ENCODE results near the gene TRIM71. TPM values are rescaled to one million over a fixed set of nuclear protein-coding genes. Genes with fewer than 3 reads are reported as not detected.

The TRIM71 gene
- total and polyA plus RNA-seq, 2 donors: 0.09 TPM

DNA sequence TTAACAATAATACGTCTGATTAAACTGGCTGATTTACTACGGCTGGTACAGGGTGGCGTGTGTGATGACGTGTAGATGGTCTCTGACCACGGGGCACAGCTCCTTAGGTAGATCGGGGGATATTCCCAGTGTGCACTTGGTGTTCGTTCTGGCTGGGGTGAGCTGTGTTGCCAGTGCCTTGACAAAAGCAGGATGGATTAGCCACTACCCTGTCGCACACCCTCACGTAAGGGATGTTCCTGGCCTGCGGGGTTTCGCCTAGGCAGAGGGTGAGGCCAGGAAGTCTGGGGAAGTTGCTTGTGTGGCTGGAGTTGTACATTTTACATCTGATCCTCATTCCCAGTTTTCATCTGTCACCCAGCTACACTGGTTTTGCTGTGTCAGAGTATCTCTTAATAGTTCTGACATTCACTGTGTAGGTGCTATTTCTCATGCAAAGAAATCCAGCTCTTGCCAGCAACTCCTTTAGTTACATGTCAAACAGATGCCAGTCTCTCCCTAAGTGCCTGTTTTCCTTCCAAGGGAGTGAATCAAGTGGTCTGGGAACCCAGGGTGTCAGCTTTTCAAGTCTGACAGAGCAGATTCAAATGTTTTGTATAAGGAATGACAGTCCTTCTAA lies 67.6 kb downstream of the TRIM71 start:
- Histone ChIP-seq H3K4me3 (ENCODE audit: low read length in 2 of 2) (no peak overlapping the region), H3K9me3 (ENCODE audit: control insufficient read depth in 2 of 2, insufficient read depth in 1 of 2, low read length in 1 of 2) (no peaks in the 10 kb centered on the region), H3K36me3 (ENCODE audit: control insufficient read depth in 2 of 2, insufficient read depth in 2 of 2, low read length in 1 of 2) (no peaks in the 10 kb centered on the region), H3K27me3 (ENCODE audit: control insufficient read depth in 2 of 2, insufficient read depth in 1 of 2, low read length in 1 of 2) (no peaks in the 10 kb centered on the region), H3K4me1 (ENCODE audit: control insufficient read depth in 2 of 2, insufficient read depth in 2 of 2, low read length in 2 of 2) (peaks cover 0 to 3% of the 10 kb centered on the region in 2 donors), H3K27ac (ENCODE audit: low read depth in 1 of 2, low read length in 1 of 2) (no peak overlapping the region)
- DNase-seq (ENCODE audit: low read depth in 6 of 9, low spot score in 9 of 9): no peak
- WGBS: 98% methylated on average over 11 of the region's 11 CpGs

- no peak for DNase-seq (ENCODE audit: low read depth in 6 of 9, low spot score in 9 of 9)
- Histone ChIP-seq H3K36me3 (ENCODE audit: control insufficient read depth in 2 of 2, insufficient read depth in 2 of 2, low read length in 1 of 2) (no peaks in the 10 kb centered on the region), H3K4me3 (ENCODE audit: low read length in 2 of 2) (no peak overlapping the region), H3K9me3 (ENCODE audit: control insufficient read depth in 2 of 2, insufficient read depth in 1 of 2, low read length in 1 of 2) (no peaks in the 10 kb centered on the region), H3K4me1 (ENCODE audit: control insufficient read depth in 2 of 2, insufficient read depth in 2 of 2, low read length in 2 of 2) (peaks cover 0 to 4% of the 10 kb centered on the region in 2 donors), H3K27me3 (ENCODE audit: control insufficient read depth in 2 of 2, insufficient read depth in 1 of 2, low read length in 1 of 2) (no peaks in the 10 kb centered on the region), H3K27ac (ENCODE audit: low read depth in 1 of 2, low read length in 1 of 2) (no peak overlapping the region)
- WGBS: 98% methylated on average over 4 of the region's 4 CpGs
These were observed 68.5 kb downstream of the TRIM71 start for GRCh38 chr3:32886296-32886695.

DNA sequence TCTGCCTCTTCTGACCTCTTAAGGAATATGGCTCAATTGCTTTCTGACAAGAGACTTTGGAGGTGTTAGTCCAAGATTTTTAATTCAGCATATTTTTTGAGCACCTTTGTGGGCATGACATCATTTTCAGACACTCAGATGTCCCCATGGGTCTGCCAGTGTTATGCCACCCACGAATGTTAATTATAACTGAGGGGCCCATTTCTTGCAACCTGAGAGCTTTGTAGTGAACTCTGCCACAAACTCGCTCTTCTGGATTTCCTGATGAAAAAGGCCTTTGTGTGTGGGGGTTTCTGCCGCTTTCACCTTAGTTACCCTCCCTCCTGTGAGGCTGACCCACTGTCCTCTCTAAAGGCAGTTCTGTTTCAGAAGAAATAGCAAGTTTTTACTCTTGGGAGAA lies 69.1 kb downstream of the TRIM71 start:
- WGBS: 94% methylated on average over 3 of the region's 3 CpGs
- H3K4me1 ChIP-seq (ENCODE audit: control insufficient read depth in 2 of 2, insufficient read depth in 2 of 2, low read length in 2 of 2): peaks cover 0 to 8% of the 10 kb centered on the region in 2 donors

GRCh38 chr3:32888739-32889138 lies 70.9 kb downstream of the TRIM71 start:
- WGBS: 99% methylated on average over 1 of the region's 1 CpG
- H3K4me1 ChIP-seq (ENCODE audit: control insufficient read depth in 2 of 2, insufficient read depth in 2 of 2, low read length in 2 of 2): peaks cover 0 to 6% of the 10 kb centered on the region in 2 donors

More for the DNA sequence above, 69.1 kb downstream of the TRIM71 start:
- Histone ChIP-seq H3K27ac (ENCODE audit: low read depth in 1 of 2, low read length in 1 of 2) (no peak overlapping the region), H3K27me3 (ENCODE audit: control insufficient read depth in 2 of 2, insufficient read depth in 1 of 2, low read length in 1 of 2) (no peaks in the 10 kb centered on the region), H3K36me3 (ENCODE audit: control insufficient read depth in 2 of 2, insufficient read depth in 2 of 2, low read length in 1 of 2) (no peaks in the 10 kb centered on the region), H3K9me3 (ENCODE audit: control insufficient read depth in 2 of 2, insufficient read depth in 1 of 2, low read length in 1 of 2) (no peaks in the 10 kb centered on the region), H3K4me3 (ENCODE audit: low read length in 2 of 2) (no peak overlapping the region)
- DNase-seq (ENCODE audit: low read depth in 6 of 9, low spot score in 9 of 9): no peak

GRCh38 chr3:32890420-32891276 lies 72.9 kb downstream of the TRIM71 start:
- Histone ChIP-seq H3K27ac (ENCODE audit: low read depth in 1 of 2, low read length in 1 of 2) (no peak overlapping the region), H3K9me3 (ENCODE audit: control insufficient read depth in 2 of 2, insufficient read depth in 1 of 2, low read length in 1 of 2) (no peaks in the 10 kb centered on the region), H3K27me3 (ENCODE audit: control insufficient read depth in 2 of 2, insufficient read depth in 1 of 2, low read length in 1 of 2) (no peaks in the 10 kb centered on the region), H3K4me1 (ENCODE audit: control insufficient read depth in 2 of 2, insufficient read depth in 2 of 2, low read length in 2 of 2) (peaks cover 0 to 6% of the 10 kb centered on the region in 2 donors), H3K4me3 (ENCODE audit: low read length in 2 of 2) (no peak overlapping the region), H3K36me3 (ENCODE audit: control insufficient read depth in 2 of 2, insufficient read depth in 2 of 2, low read length in 1 of 2) (no peaks in the 10 kb centered on the region)
- DNase-seq (ENCODE audit: low read depth in 6 of 9, low spot score in 9 of 9): no peak
- WGBS: 98% methylated on average over 42 of the region's 42 CpGs

More at GRCh38 chr3:32888739-32889138, 70.9 kb downstream of the TRIM71 start:
- Histone ChIP-seq H3K4me3 (ENCODE audit: low read length in 2 of 2) (no peak overlapping the region), H3K9me3 (ENCODE audit: control insufficient read depth in 2 of 2, insufficient read depth in 1 of 2, low read length in 1 of 2) (no peaks in the 10 kb centered on the region), H3K27me3 (ENCODE audit: control insufficient read depth in 2 of 2, insufficient read depth in 1 of 2, low read length in 1 of 2) (no peaks in the 10 kb centered on the region), H3K36me3 (ENCODE audit: control insufficient read depth in 2 of 2, insufficient read depth in 2 of 2, low read length in 1 of 2) (no peaks in the 10 kb centered on the region), H3K27ac (ENCODE audit: low read depth in 1 of 2, low read length in 1 of 2) (no peak overlapping the region)
- DNase-seq (ENCODE audit: low read depth in 6 of 9, low spot score in 9 of 9): no peak

- Histone ChIP-seq H3K4me1 (ENCODE audit: control insufficient read depth in 2 of 2, insufficient read depth in 2 of 2, low read length in 2 of 2) (peaks cover 0 to 6% of the 10 kb centered on the region in 2 donors), H3K36me3 (ENCODE audit: control insufficient read depth in 2 of 2, insufficient read depth in 2 of 2, low read length in 1 of 2) (no peaks in the 10 kb centered on the region), H3K4me3 (ENCODE audit: low read length in 2 of 2) (no peak overlapping the region), H3K27me3 (ENCODE audit: control insufficient read depth in 2 of 2, insufficient read depth in 1 of 2, low read length in 1 of 2) (no peaks in the 10 kb centered on the region), H3K9me3 (ENCODE audit: control insufficient read depth in 2 of 2, insufficient read depth in 1 of 2, low read length in 1 of 2) (no peaks in the 10 kb centered on the region), H3K27ac (ENCODE audit: low read depth in 1 of 2, low read length in 1 of 2) (no peak overlapping the region)
- no peak for DNase-seq (ENCODE audit: low read depth in 6 of 9, low spot score in 9 of 9)
- WGBS: 96% methylated on average over 19 of the region's 19 CpGs
These were observed 73.6 kb downstream of the TRIM71 start for GRCh38 chr3:32891365-32891764.

DNA sequence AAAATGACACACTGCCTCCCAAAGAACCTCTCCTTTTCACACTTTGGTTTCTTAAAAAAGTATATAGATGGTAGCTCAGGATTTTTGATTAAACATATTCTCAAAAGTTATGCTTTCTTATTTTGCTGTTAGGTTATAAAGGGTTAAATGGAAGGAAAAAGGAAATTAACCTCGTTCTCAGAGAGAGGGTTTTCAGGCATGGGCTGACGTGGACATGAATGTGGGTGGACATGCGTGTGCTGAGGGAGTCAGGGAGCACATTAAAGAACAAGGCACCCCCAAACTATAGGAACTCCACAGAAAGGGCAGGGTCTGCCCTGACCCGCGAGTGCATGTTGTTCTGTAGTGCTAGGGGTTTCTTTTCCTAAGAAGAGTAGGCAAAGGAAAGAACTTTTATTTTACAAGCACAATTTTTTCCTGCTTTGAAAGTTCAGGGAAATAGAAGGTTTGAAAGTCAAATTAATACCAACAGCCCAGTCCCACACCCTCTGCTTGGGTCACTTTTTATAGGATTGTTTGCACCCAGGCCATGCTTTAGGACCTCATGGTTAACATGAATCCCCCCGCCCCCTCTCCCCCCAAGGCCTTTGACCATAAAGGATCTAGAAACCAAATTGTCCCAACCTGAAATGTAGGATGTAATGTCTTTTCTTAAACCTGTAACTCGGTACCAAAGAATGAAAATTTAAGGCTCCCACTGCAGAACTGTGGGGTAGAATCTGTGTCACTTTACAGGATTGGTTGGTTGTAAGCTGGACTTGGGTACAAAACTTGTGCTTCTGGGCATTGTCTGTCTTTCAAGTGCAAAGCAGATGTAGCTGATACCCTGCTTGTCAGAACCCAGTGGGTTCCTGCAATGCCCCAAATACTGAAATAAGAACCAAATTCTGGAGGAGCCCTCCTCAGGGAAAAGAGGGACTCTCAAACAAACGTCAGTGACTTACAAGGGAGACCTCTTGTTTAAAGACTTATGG lies 75.1 kb downstream of the TRIM71 start:
- Histone ChIP-seq H3K4me1 (ENCODE audit: control insufficient read depth in 2 of 2, insufficient read depth in 2 of 2, low read length in 2 of 2) (peaks cover 0 to 6% of the 10 kb centered on the region in 2 donors), H3K27ac (ENCODE audit: low read depth in 1 of 2, low read length in 1 of 2) (no peak overlapping the region), H3K9me3 (ENCODE audit: control insufficient read depth in 2 of 2, insufficient read depth in 1 of 2, low read length in 1 of 2) (no peaks in the 10 kb centered on the region), H3K36me3 (ENCODE audit: control insufficient read depth in 2 of 2, insufficient read depth in 2 of 2, low read length in 1 of 2) (no peaks in the 10 kb centered on the region), H3K27me3 (ENCODE audit: control insufficient read depth in 2 of 2, insufficient read depth in 1 of 2, low read length in 1 of 2) (no peaks in the 10 kb centered on the region), H3K4me3 (ENCODE audit: low read length in 2 of 2) (no peak overlapping the region)
- 93% methylated on average over 8 of the region's 8 CpGs for WGBS
- DNase-seq (ENCODE audit: low read depth in 6 of 9, low spot score in 9 of 9): no peak

DNA sequence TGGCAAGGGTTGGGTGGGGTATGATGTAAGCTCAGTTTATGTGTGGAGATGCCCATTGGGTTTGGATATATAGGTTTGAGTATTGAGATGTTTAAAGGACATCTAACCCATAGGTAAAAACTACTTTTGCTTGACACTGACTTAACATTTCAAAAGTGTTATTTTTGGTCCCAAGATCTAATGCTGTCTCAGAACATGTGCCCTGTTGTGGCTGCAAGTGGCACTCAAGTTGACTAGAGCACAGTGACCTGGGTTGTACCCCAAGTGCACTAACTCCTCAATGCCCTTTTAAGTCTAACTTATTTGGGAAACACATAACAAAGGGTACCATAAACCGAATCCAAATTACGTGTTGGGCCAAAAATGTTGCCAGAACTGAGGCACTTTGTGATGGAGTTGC lies 77.2 kb downstream of the TRIM71 start:
- H3K4me1 ChIP-seq (ENCODE audit: control insufficient read depth in 2 of 2, insufficient read depth in 2 of 2, low read length in 2 of 2): peaks cover 0 to 6% of the 10 kb centered on the region in 2 donors
- no peaks in the 10 kb centered on the region for H3K27me3 ChIP-seq (ENCODE audit: control insufficient read depth in 2 of 2, insufficient read depth in 1 of 2, low read length in 1 of 2)
- H3K27ac ChIP-seq (ENCODE audit: low read depth in 1 of 2, low read length in 1 of 2): no peak overlapping the region
- H3K4me3 ChIP-seq (ENCODE audit: low read length in 2 of 2): no peak overlapping the region
- no peaks in the 10 kb centered on the region for H3K9me3 ChIP-seq (ENCODE audit: control insufficient read depth in 2 of 2, insufficient read depth in 1 of 2, low read length in 1 of 2)
- H3K36me3 ChIP-seq (ENCODE audit: control insufficient read depth in 2 of 2, insufficient read depth in 2 of 2, low read length in 1 of 2): no peaks in the 10 kb centered on the region
- 97% methylated on average over 2 of the region's 2 CpGs for WGBS
- no peak for DNase-seq (ENCODE audit: low read depth in 6 of 9, low spot score in 9 of 9)

All from thymus (tissue), 11 donors.